ENCODE data around the gene HHIPL1. TPM values are rescaled to one million over a fixed set of nuclear protein-coding genes. Genes with fewer than 3 reads are reported as not detected.

The HHIPL1 gene
- total RNA-seq, 1 experiment from 2014 or later = 2.6 TPM

- Histone ChIP-seq H3K23ac (ENCODE audit: insufficient read length, low read depth, low read length) (no peak overlapping the region), H2BK120ac (ENCODE audit: low read depth, low read length, poor library complexity, severe bottlenecking) (no peak overlapping the region), H2BK12ac (ENCODE audit: insufficient read length, low read depth, low read length) (no peak overlapping the region), H4K5ac (ENCODE audit: insufficient read length, low read depth, low read length) (no peak overlapping the region), H3K79me2 (ENCODE audit: insufficient read depth, low read length) (peaks cover 8% of the 10 kb centered on the region; the same call in 1 of the 2 replicates), H3K27ac (ENCODE audit: insufficient read length, low read depth, low read length) (no peak overlapping the region), H2AFZ (ENCODE audit: low read length) (no peak overlapping the region), H3K9ac (ENCODE audit: extremely low read depth, insufficient read length, low read length) (no peak overlapping the region), H3K79me1 (ENCODE audit: insufficient read depth, low read depth, low read length, poor library complexity, severe bottlenecking) (peaks cover 3% of the 10 kb centered on the region), H2BK20ac (ENCODE audit: low read depth, low read length, poor library complexity, severe bottlenecking) (no peak overlapping the region), H4K91ac (ENCODE audit: insufficient read length, low read depth, low read length) (no peak overlapping the region), H3K18ac (ENCODE audit: insufficient read length, low read depth, low read length) (no peak overlapping the region), H3K27me3 (ENCODE audit: insufficient read depth, low read length) (peaks cover 18% of the 10 kb centered on the region; the same call in 1 of the 2 replicates), H3K14ac (ENCODE audit: insufficient read depth, low read length) (no peak overlapping the region), H4K20me1 (ENCODE audit: control insufficient read depth, insufficient read depth, insufficient read length) (no peaks in the 10 kb centered on the region), H2BK15ac (ENCODE audit: low read depth, low read length) (no peak overlapping the region), H3K4ac (ENCODE audit: low read depth, low read length) (no peak overlapping the region), H3K9me3 (ENCODE audit: control insufficient read depth, low read depth, low read length) (no peaks in the 10 kb centered on the region), H3K4me2 (ENCODE audit: insufficient read depth, insufficient read length, low read length) (peak overlapping the region; percentile 37), H2AK5ac (ENCODE audit: insufficient read length, low read length) (no peak overlapping the region), H2BK5ac (ENCODE audit: insufficient read length, low read length) (no peak overlapping the region), H3T11ph (ENCODE audit: low read length) (no peak overlapping the region), H3K56ac (ENCODE audit: insufficient read length, low read depth, low read length) (no peak overlapping the region), H4K8ac (replicated peaks; ENCODE audit: insufficient read length, low read depth, low read length) (no peak overlapping the region), H3K23me2 (ENCODE audit: insufficient read length, low read depth, low read length, poor library complexity, severe bottlenecking) (peaks cover 18% of the 10 kb centered on the region), H3K4me1 (ENCODE audit: insufficient read depth, low read length) (no peaks in the 10 kb centered on the region; the same call in 1 of the 2 replicates)
- Mint-ChIP-seq H3K27me3 (ENCODE audit: low read depth) (peaks cover 29% of the 10 kb centered on the region), H3K9me3 (no peaks in the 10 kb centered on the region), H3K4me3 (peak overlapping the region; percentile 68 to 86), H3K27ac (no peak overlapping the region), H3K4me1 (peaks cover 35 to 59% of the 10 kb centered on the region in 2 experiments), H3K36me3 (ENCODE audit: insufficient read depth in 1 of 3, low read depth in 3 of 3) (peaks cover 0 to 3% (median 0%) of the 10 kb centered on the region in 3 experiments; a peak in 4 of 7 replicates)
- no peak for DNase-seq
- WGBS (ENCODE audit: extremely low coverage, insufficient read length, low lambda C conversion rate) = no CpG with 5 or more reads among the region's 8 CpGs
- TF ChIP-seq, protein P1, sequence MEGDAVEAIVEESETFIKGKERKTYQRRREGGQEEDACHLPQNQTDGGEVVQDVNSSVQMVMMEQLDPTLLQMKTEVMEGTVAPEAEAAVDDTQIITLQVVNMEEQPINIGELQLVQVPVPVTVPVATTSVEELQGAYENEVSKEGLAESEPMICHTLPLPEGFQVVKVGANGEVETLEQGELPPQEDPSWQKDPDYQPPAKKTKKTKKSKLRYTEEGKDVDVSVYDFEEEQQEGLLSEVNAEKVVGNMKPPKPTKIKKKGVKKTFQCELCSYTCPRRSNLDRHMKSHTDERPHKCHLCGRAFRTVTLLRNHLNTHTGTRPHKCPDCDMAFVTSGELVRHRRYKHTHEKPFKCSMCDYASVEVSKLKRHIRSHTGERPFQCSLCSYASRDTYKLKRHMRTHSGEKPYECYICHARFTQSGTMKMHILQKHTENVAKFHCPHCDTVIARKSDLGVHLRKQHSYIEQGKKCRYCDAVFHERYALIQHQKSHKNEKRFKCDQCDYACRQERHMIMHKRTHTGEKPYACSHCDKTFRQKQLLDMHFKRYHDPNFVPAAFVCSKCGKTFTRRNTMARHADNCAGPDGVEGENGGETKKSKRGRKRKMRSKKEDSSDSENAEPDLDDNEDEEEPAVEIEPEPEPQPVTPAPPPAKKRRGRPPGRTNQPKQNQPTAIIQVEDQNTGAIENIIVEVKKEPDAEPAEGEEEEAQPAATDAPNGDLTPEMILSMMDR (conservative IDR thresholded peaks at IDR 0.05) = no peak
Observed at GRCh38 chr14:99601361-99601831, 43.5 kb upstream of the HHIPL1 start.

Measured in H9 (cell line).